Ishikawa (cell line): ENCODE data around the gene MYH14.

ENCODE experiments used
- EP300 ChIP-seq: IDR thresholded peaks from 2 replicates; pipeline ENCODE4 v1.6.1; 2012; ENCODE audit warnings: borderline replicate concordance
- TCF12 ChIP-seq: IDR thresholded peaks from 2 replicates; pipeline ENCODE4 v1.6.1; 2012; ENCODE audit warnings: low read depth
- TF ChIP-seq, protein P1 (sequence below): IDR thresholded peaks from 2 replicates; pipeline ENCODE4 v1.6.1; 2012; ENCODE audit warnings: low read depth, mild to moderate bottlenecking

DNA sequence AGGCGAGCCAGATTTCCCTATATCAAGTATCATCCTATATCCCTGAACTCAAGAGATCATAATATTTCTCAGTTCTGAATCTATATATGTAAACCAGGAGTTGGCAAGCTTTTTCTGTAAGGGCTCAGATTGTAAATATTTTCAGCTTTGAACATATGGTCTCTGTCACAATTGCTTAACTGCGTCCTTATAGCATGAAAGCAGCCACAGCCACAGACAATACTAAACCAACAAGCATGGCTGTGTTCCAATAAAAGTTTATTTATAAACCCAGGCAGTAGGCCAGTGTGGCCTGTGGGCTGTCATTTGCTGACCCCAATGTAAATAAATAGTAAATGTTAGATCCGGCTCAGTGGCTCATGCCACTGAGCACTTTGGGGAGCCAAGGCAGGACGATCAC, 12.2 kb upstream of the MYH14 start:
- TF ChIP-seq TCF12 (no peak), EP300 (no peak)
- TF ChIP-seq, protein P1, sequence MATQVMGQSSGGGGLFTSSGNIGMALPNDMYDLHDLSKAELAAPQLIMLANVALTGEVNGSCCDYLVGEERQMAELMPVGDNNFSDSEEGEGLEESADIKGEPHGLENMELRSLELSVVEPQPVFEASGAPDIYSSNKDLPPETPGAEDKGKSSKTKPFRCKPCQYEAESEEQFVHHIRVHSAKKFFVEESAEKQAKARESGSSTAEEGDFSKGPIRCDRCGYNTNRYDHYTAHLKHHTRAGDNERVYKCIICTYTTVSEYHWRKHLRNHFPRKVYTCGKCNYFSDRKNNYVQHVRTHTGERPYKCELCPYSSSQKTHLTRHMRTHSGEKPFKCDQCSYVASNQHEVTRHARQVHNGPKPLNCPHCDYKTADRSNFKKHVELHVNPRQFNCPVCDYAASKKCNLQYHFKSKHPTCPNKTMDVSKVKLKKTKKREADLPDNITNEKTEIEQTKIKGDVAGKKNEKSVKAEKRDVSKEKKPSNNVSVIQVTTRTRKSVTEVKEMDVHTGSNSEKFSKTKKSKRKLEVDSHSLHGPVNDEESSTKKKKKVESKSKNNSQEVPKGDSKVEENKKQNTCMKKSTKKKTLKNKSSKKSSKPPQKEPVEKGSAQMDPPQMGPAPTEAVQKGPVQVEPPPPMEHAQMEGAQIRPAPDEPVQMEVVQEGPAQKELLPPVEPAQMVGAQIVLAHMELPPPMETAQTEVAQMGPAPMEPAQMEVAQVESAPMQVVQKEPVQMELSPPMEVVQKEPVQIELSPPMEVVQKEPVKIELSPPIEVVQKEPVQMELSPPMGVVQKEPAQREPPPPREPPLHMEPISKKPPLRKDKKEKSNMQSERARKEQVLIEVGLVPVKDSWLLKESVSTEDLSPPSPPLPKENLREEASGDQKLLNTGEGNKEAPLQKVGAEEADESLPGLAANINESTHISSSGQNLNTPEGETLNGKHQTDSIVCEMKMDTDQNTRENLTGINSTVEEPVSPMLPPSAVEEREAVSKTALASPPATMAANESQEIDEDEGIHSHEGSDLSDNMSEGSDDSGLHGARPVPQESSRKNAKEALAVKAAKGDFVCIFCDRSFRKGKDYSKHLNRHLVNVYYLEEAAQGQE, result no peak
